HFF-Myc (cell line): Measurements from ENCODE around the gene OPRD1.
"Not testable (repeated sequence)": the region's sequence is repeated elsewhere in the genome, so short reads cannot be mapped to it uniquely, and the experiment has no call there.

ENCODE experiments used
- DNase-seq: peaks from one replicate; pipeline ENCODE4 v3.0.0-alpha.2; 2011; ENCODE audit warnings: low read depth; ENCODE audit errors: extremely low read depth
- H3K4me3 ChIP-seq: replicated peaks from 2 replicates; pipeline ENCODE4 v1.5.1; 2011; ENCODE audit warnings: low read depth, mild to moderate bottlenecking, control low read depth, low read length
- TF ChIP-seq, protein P1 (sequence below): IDR thresholded peaks from 2 replicates; pipeline ENCODE4 v1.5.1; 2012; ENCODE audit warnings: mild to moderate bottlenecking, low read depth, low read length, control low read depth; ENCODE audit errors: missing control alignments

OPRD1 gene

DNA sequence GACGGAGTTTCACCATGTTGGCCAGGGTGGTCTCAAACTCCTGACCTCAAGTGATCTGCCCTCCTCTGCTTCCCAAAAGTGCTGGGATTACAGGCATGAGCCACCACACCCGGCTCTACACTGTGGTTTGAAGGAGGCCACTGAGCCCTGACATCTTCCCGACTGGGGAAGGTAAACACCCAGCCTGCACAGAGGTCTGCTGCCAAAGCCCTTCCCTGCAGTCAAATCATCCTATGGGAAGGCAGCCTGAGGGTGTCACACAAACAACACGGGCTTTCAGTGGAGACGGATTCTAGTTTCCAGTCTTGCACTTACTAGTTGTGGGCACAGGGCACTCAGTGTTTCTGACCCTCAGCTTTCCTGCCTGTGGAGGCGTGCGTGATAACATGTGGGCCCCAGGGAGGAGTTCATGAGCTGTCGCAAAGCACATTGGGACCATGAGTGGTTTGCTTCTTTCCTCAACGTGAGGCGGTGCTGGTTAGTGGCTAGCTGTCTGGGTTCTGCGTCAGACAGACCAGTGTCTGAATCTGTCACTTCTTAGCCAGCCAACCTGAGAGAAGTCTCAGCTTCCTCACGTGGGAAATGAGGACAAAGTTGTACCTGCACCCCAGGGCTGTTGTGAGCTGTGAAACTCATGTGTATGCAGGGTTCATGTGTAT is 21.5 kb upstream of the OPRD1 start:
- no peak overlapping the region for H3K4me3 ChIP-seq
- DNase-seq, result no peak
- TF ChIP-seq, protein P1, sequence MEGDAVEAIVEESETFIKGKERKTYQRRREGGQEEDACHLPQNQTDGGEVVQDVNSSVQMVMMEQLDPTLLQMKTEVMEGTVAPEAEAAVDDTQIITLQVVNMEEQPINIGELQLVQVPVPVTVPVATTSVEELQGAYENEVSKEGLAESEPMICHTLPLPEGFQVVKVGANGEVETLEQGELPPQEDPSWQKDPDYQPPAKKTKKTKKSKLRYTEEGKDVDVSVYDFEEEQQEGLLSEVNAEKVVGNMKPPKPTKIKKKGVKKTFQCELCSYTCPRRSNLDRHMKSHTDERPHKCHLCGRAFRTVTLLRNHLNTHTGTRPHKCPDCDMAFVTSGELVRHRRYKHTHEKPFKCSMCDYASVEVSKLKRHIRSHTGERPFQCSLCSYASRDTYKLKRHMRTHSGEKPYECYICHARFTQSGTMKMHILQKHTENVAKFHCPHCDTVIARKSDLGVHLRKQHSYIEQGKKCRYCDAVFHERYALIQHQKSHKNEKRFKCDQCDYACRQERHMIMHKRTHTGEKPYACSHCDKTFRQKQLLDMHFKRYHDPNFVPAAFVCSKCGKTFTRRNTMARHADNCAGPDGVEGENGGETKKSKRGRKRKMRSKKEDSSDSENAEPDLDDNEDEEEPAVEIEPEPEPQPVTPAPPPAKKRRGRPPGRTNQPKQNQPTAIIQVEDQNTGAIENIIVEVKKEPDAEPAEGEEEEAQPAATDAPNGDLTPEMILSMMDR, result no peak

DNA sequence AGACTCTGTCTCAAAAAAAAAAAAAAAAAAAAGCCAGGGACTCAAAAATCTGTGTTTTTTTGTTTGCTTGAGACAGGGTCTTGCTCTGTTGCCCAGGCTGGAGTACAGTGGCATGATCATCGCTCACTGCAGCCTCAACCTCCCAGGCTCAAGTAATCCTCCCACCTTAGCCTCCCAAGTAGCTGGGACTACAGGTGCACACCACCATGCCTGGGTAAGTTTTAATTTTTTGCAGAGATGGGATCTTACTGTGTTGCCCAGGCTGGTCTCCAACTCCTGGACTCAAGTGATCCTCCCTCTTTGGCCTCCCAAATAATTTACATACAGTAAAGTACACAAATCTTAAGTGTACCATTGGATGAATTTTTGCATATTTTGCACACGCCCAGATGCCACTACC is 20.0 kb upstream of the OPRD1 start:
- not testable (repeated sequence) for DNase-seq

DNA sequence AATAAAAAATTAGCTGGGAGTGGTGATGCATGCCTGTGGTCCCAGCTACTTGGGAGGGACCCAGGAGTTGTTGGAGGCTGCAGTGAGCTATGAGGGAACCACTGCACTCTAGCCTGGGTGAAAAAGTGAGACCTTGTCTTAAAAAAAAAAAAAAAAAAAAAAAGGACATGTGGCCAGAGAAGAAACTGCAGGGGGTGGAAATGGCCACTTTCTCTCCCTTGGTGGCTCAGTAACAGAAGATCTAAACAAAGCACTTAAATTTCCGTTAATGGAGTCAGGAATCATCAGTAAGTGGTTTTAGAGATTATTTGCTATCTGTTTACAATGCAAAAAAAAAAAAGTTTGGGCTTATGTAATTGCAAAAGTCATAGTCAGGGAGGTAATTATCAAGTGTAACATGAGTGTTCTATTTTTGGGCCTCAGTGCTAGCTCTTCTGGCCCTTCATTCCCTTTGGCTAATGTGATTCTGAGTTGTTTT is 19.3 kb upstream of the OPRD1 start:
- DNase-seq, result no peak
- H3K4me3 ChIP-seq, result no peak overlapping the region
- TF ChIP-seq, protein P1, result no peak

More for the DNA sequence above, 20.0 kb upstream of the OPRD1 start:
- H3K4me3 ChIP-seq, result not testable (repeated sequence)

DNA sequence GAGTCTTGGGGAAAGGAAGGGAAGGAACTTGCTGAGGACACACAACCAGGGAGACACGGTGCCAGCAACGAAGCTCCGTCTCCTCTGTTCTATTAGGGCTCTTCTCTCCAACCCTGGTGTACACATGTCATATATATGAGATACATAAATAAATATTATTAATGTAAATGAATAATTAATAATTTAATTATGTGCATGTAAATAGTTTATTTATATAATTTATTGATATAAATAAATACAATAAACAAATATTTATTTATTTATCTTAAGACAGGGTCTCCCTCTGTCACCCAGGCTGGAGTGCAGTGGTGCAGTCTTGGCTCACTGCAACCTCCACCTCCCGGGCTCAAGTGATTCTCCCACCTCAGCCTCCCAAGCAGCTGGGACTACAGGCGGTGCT is 17.4 kb upstream of the OPRD1 start:
- DNase-seq, H3K4me3 ChIP-seq: not testable (repeated sequence)

DNA sequence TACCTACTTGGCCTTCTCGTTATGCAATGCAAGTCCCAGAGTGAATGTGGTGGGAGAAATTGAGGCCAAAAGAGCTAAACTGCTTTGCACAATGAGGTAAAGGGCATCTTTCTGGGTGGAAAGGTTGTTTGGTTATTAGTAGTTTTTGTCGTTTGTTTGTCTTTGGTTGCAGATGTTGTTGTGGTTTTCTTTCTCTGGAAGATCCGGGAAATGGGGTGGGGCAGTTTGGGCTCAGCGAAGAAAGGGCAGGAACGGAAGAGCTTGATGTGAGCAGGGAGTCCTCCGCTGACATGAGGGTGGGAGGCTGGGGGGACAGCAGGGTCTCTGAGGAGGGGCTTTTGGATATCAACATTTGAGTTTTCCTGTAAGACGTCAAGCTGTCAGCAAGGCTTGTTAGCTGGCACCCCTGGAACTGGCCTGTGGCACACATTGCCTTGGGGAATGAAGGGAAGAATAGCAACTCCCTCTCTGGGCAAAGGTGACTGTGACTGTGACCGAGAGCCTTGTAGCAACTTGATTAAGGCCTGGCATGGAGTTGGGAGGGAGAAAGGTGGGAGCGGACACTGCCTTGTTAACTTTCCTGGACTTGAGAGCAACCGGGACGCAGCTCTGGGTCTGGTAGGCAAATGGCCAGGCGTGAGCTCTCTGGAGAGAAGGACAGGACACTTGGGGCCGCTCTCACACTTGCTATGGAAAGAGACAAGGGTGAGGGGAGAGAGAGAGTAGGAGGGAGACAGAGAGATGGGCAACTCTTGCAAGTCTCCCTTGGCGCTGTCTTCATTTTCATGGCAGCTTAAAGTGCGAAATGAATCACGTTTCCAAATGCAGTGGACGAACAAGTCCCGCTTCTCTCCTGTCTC is 15.4 kb upstream of the OPRD1 start:
- H3K4me3 ChIP-seq, result no peak overlapping the region
- DNase-seq, result no peak
- TF ChIP-seq, protein P1, result no peak

DNA sequence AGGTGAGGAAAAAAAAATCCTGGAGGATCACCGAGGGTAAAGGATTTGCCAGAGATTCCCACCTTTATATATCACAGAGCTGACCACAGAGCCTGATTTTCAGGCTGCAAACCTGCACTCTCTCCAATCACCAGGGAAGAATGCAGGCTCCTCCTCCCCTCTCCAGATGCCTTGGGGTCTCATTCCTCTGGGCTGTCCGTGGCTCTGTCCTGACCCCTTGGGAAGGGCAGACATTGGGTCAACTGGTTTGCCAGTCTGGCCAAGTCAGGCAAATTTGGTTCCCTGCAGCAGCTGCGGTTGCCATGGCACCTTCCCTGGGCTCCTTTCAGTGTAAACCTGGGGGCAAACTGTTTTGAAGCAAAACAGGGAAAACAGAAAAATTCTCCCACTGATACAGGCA is 11.6 kb upstream of the OPRD1 start:
- TF ChIP-seq, protein P1, result no peak
- DNase-seq, result no peak

DNA sequence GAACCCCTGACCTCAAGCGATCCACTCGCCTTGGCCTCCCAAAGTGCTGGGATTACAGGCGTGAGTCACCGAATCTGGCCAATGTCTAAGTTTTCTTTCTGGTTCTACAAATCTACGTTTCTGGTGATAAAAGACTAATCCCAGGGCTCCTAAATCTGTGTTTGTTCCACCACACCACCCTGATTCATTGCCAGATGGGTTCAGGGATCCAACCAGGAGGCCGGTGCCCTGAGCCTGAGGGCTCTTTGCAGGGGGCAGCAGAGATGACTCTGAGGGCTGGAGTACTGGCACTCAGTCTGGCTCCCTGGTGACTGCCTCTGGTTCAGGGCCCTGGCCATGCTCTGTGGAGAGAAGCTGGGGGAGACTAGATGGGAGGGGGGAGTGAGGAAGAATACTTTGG is 10.5 kb upstream of the OPRD1 start:
- H3K4me3 ChIP-seq, result no peak overlapping the region
- TF ChIP-seq, protein P1, result no peak
- DNase-seq, result no peak

More for the DNA sequence above, 11.6 kb upstream of the OPRD1 start:
- H3K4me3 ChIP-seq, result no peak overlapping the region

DNA sequence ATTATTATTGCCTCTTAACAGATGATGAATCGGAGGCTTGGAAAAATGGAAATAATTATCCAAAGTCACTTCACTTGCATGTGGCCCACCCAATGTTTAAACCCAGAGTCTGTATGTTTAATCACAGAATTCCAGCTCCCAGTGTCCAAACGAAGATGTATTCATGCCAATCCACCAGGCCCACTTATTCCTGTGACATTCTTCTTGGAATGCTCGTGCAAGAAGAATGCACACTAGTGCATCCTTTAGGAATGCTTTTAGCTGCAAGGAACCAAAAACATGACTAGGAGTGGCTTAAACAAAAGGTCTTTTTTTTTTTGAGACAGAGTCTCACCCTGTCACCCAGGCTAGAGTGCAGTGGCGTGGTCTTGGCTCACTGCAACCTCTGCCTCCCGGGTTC is 8.9 kb upstream of the OPRD1 start:
- TF ChIP-seq, protein P1, result no peak
- no peak overlapping the region for H3K4me3 ChIP-seq
- DNase-seq, result no peak
